ENCODE data around the gene HSD17B10.
A peak's percentile ranks its signal among the peaks of the same experiment; 100 is the strongest.

DNA sequence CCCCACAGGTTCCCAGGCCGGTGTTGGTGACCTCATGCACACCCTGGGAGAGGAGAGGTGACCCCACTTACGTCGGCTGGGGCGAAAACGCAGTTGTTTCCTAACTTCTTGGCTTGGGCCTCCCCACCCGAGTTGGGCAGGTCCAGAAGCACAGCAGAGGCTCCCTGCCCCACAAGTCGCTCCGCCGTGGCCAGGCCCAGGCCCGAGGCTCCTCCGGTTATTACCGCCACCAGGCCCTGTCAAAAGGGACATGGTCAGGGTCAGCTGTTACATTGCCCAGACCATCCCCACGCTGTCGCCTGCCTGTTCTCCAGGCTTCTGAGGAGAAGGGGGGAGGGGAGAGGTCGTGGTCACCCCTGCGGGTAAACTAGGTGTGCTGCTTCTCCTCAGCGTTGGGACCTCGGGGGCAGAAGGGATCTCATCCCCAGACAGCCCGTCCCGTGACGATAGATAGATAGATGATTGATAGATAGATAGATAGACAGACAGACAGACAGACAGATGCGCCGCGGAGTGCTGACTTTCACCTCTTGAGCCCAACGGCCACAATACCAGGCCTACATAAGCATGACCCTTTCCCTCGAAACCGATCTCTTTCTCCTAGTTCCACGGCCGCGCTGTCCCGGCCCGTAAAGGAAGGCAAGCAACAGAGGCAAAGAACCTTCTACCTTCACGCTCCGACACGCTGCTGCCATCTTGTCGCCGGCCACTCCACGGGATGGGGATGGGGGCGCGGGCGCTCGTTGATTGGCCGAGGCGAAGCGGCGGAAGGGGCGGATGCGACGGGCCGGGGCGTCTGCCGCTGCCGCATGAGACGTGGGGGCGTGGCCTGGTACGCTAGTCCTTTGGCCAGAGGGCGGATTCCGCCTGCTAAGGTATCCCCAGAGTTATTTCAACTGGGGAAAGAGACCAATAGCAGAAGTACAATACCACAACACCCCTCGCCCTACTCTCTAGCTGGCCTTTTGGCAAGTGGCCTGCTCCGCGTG, at the start of gene HSD17B10:
- peak; percentile 55 to 78 (median 56) for TF ChIP-seq POLR2AphosphoS5 (IDR thresholded peaks at IDR 0.05)
- TF ChIP-seq, protein P1, sequence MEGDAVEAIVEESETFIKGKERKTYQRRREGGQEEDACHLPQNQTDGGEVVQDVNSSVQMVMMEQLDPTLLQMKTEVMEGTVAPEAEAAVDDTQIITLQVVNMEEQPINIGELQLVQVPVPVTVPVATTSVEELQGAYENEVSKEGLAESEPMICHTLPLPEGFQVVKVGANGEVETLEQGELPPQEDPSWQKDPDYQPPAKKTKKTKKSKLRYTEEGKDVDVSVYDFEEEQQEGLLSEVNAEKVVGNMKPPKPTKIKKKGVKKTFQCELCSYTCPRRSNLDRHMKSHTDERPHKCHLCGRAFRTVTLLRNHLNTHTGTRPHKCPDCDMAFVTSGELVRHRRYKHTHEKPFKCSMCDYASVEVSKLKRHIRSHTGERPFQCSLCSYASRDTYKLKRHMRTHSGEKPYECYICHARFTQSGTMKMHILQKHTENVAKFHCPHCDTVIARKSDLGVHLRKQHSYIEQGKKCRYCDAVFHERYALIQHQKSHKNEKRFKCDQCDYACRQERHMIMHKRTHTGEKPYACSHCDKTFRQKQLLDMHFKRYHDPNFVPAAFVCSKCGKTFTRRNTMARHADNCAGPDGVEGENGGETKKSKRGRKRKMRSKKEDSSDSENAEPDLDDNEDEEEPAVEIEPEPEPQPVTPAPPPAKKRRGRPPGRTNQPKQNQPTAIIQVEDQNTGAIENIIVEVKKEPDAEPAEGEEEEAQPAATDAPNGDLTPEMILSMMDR (IDR thresholded peaks at IDR 0.05): no peak
- no peak for TF ChIP-seq POLR2A (IDR thresholded peaks at IDR 0.05)
- no peak for TF ChIP-seq EP300 (IDR thresholded peaks at IDR 0.05)

All from stomach (tissue), 4 donors.